T-helper 2 cell treated with Interferon-gamma antibody and Interleukin-4, amounts not matched to agents 5 μg/mL and 100 μg/mL, for 36 hours (primary cell): ENCODE data around the gene TTR.

ENCODE experiments used
- DNase-seq: peaks from one replicate; pipeline ENCODE4 v3.0.0; 2021; ENCODE audit warnings: low spot score
- H3K27ac Mint-ChIP-seq: one replicate; pipeline ENCODE4 v1.8.0; 2021; ENCODE audit warnings: mild to moderate bottlenecking, mixed read lengths
- H3K27me3 Mint-ChIP-seq: one replicate; pipeline ENCODE4 v1.8.0; 2021; ENCODE audit warnings: low read depth, mixed read lengths
- H3K36me3 Mint-ChIP-seq: one replicate; pipeline ENCODE4 v1.8.0; 2021; ENCODE audit warnings: low read depth, mixed read lengths
- H3K4me1 Mint-ChIP-seq: one replicate; pipeline ENCODE4 v1.8.0; 2021; ENCODE audit warnings: low read depth, mixed read lengths
- H3K4me3 Mint-ChIP-seq: one replicate; pipeline ENCODE4 v1.8.0; 2022; ENCODE audit warnings: mild to moderate bottlenecking, moderate library complexity, mixed read lengths
- H3K9me3 Mint-ChIP-seq: one replicate; pipeline ENCODE4 v1.8.0; 2021; ENCODE audit warnings: mixed read lengths

The TTR gene

GRCh38 chr18:31643003-31643402 lies 51.3 kb downstream of the TTR start:
- no peak overlapping the region for H3K27ac Mint-ChIP-seq
- no peak for DNase-seq
- no peaks in the 10 kb centered on the region for H3K36me3 Mint-ChIP-seq
- H3K4me1 Mint-ChIP-seq, result peaks cover 13% of the 10 kb centered on the region
- H3K27me3 Mint-ChIP-seq, result peaks cover 13% of the 10 kb centered on the region
- no peaks in the 10 kb centered on the region for H3K9me3 Mint-ChIP-seq
- no peak overlapping the region for H3K4me3 Mint-ChIP-seq

- Mint-ChIP-seq H3K27ac (no peak overlapping the region), H3K4me3 (no peak overlapping the region), H3K4me1 (peaks cover 15% of the 10 kb centered on the region), H3K9me3 (no peaks in the 10 kb centered on the region), H3K27me3 (peaks cover 15% of the 10 kb centered on the region), H3K36me3 (no peaks in the 10 kb centered on the region)
- DNase-seq, result no peak
Measured at GRCh38 chr18:31645411-31645810, 53.7 kb downstream of the TTR start.

GRCh38 chr18:31646332-31647126 lies 54.9 kb downstream of the TTR start:
- H3K27me3 Mint-ChIP-seq, result peaks cover 17% of the 10 kb centered on the region
- H3K4me3 Mint-ChIP-seq, result no peak overlapping the region
- no peaks in the 10 kb centered on the region for H3K36me3 Mint-ChIP-seq
- H3K9me3 Mint-ChIP-seq, result no peaks in the 10 kb centered on the region
- peaks cover 18% of the 10 kb centered on the region for H3K4me1 Mint-ChIP-seq
- H3K27ac Mint-ChIP-seq, result peak overlapping the region; percentile 9
- no peak for DNase-seq

- Mint-ChIP-seq H3K4me1 (peaks cover 21% of the 10 kb centered on the region), H3K9me3 (no peaks in the 10 kb centered on the region), H3K4me3 (no peak overlapping the region)
Measured at GRCh38 chr18:31647127-31647753, 55.6 kb downstream of the TTR start.

More at GRCh38 chr18:31647127-31647753, 55.6 kb downstream of the TTR start:
- no peak for DNase-seq
- H3K27ac Mint-ChIP-seq, result no peak overlapping the region
- H3K27me3 Mint-ChIP-seq, result peaks cover 20% of the 10 kb centered on the region
- H3K36me3 Mint-ChIP-seq, result no peaks in the 10 kb centered on the region
